Panc1 (cell line): Measurements from ENCODE around the gene LMTK2. TPM values are rescaled to one million over a fixed set of nuclear protein-coding genes. Genes with fewer than 3 reads are reported as not detected.

Experiments
- ATAC-seq: fragments of 200-7000 bp; cut with Tn5 transposase; 2 replicates; pipeline ENCODE4 v1.9.1; 2020; ENCODE audit warnings: mild to moderate bottlenecking, moderate library complexity
- BruUV-seq: library from RNA; stranded (reverse); fragments of 400-500 nt; replicated peaks from 2 replicates; lab custom pipeline; 2021; lab: Mats Ljungman, UMichigan
- CTCF ChIA-PET: fragments of 300-600 bp; sonication (Branson Sonifier 250); formaldehyde crosslinking; loops from one replicate; lab custom pipeline; 2022; ENCODE audit warnings: antibody characterized with exemption; lab: Charles Lee
- POLR2A ChIA-PET: fragments of 300-600 bp; sonication (Branson Sonifier 250); formaldehyde crosslinking; loops from one replicate; lab custom pipeline; 2022; ENCODE audit warnings: antibody characterized with exemption; lab: Charles Lee
- DNase-seq: peaks from one replicate; pipeline ENCODE4 v3.0.0-alpha.2; 2010; ENCODE audit warnings: low read depth, low spot score
- H3K27ac ChIP-seq: 2 replicates; pipeline ENCODE4 v1.5.1; 2011; ENCODE audit warnings: mild to moderate bottlenecking, low read length, inconsistent platforms
- H3K27me3 ChIP-seq: fragments of 200-500 bp; sonication (Bioruptor generic); 2 replicates; pipeline ENCODE4 v1.6.0; 2014; ENCODE audit warnings: low read length, inconsistent platforms; ENCODE audit not compliant: control insufficient read depth, insufficient read depth
- H3K36me3 ChIP-seq: fragments of 200-500 bp; sonication (Bioruptor generic); 2 replicates; pipeline ENCODE4 v1.5.1; 2014; ENCODE audit warnings: inconsistent platforms, mild to moderate bottlenecking, low read length, moderate library complexity; ENCODE audit not compliant: control insufficient read depth, insufficient read depth
- H3K4me1 ChIP-seq: 2 replicates; pipeline ENCODE4 v1.5.1; 2011; ENCODE audit warnings: inconsistent platforms, mild to moderate bottlenecking, low read length, moderate library complexity; ENCODE audit not compliant: control insufficient read depth, insufficient read depth
- H3K4me3 ChIP-seq, 2 experiments: 2 replicates each; pipeline ENCODE4 v1.5.1; 2011 to 2012; ENCODE audit warnings: low read depth in 2 of 2, low read length in 2 of 2, mild to moderate bottlenecking in 2 of 2, inconsistent platforms in 1 of 2, moderate library complexity in 1 of 2
- H3K9me3 ChIP-seq: fragments of 200-500 bp; sonication (Bioruptor generic); 2 replicates; pipeline ENCODE4 v1.5.1; 2014; ENCODE audit warnings: low read depth, mild to moderate bottlenecking, inconsistent platforms, low read length, moderate library complexity; ENCODE audit not compliant: control insufficient read depth, insufficient read depth
- CTCF ChIP-seq: fragments of 450-650 bp; IDR thresholded peaks from 2 replicates; pipeline ENCODE4 v1.5.1; 2017; ENCODE audit warnings: mild to moderate bottlenecking
- REST ChIP-seq, 2 experiments: IDR thresholded peaks; 2 replicates each; pipeline ENCODE4 v1.6.1; 2011 to 2012; ENCODE audit warnings: low read depth in 2 of 2, control low read depth in 1 of 2, low read length in 1 of 2, mild to moderate bottlenecking in 1 of 2, moderate library complexity in 1 of 2; ENCODE audit not compliant: insufficient read depth in 1 of 2
- SIN3A ChIP-seq: IDR thresholded peaks from 2 replicates; pipeline ENCODE4 v1.6.1; 2012; ENCODE audit warnings: low read depth, mild to moderate bottlenecking, low read length, moderate library complexity, borderline replicate concordance; ENCODE audit not compliant: insufficient read depth
- TCF7L2 ChIP-seq: IDR thresholded peaks from 2 replicates; pipeline ENCODE4 v1.6.1; 2011; ENCODE audit warnings: mild to moderate bottlenecking, low read depth, low read length, inconsistent platforms
- in situ Hi-C: cut with HindIII; loops from 2 replicates; pipeline ENCODE4 v1.10.0; 2016; ENCODE audit warnings: low sequenced_read_pairs, low pct_unique_long_range_greater_than_20kb
- intact Hi-C: fragments of 100-400 bp; cut with micrococcal nuclease; formaldehyde crosslinking; loops from one replicate; pipeline ENCODE4 v1.10.0; 2022; ENCODE audit not compliant: unreplicated experiment
- total RNA-seq: library from RNA; stranded (reverse); gene quantifications from one replicate; pipeline ENCODE4 v1.2.1, GENCODE V29; 2021; ENCODE audit not compliant: unreplicated experiment

The LMTK2 gene
- total RNA-seq, 1 experiment from 2014 or later: 25.4 TPM

GRCh38 chr7:98156700-98157099 is 50.0 kb downstream of the LMTK2 start:
- intact Hi-C loops: no loop called here
- ChIA-PET CTCF (no interaction called here), POLR2A (no interaction called here)
- no TSS peak for BruUV-seq
- in situ Hi-C loops: no loop called here
- ATAC-seq (no peak), DNase-seq (no peak)
- Histone ChIP-seq H3K27me3 (no peaks in the 10 kb centered on the region), H3K27ac (no peak overlapping the region), H3K4me1 (no peaks in the 10 kb centered on the region), H3K4me3 (no peak overlapping the region), H3K9me3 (no peaks in the 10 kb centered on the region), H3K36me3 (peaks cover 7% of the 10 kb centered on the region; the same call in 1 of the 2 replicates)
- TF ChIP-seq TCF7L2: no peak

GRCh38 chr7:98157761-98158160 is 51.1 kb downstream of the LMTK2 start:
- ATAC-seq (no peak), DNase-seq (no peak)
- Histone ChIP-seq H3K9me3 (no peaks in the 10 kb centered on the region), H3K4me1 (no peaks in the 10 kb centered on the region), H3K27me3 (no peaks in the 10 kb centered on the region), H3K27ac (no peak overlapping the region), H3K36me3 (peaks cover 7% of the 10 kb centered on the region; the same call in 1 of the 2 replicates), H3K4me3 (no peak overlapping the region)
- BruUV-seq: no TSS peak
- no peak for TF ChIP-seq CTCF
- POLR2A ChIA-PET: no interaction called here
- intact Hi-C loops: no loop called here
- CTCF ChIA-PET: no interaction called here
- in situ Hi-C loops: no loop called here

GRCh38 chr7:98162758-98163157 is 56.1 kb downstream of the LMTK2 start:
- in situ Hi-C loops (no loop called here), intact Hi-C loops (no loop called here)
- ATAC-seq (no peak), DNase-seq (no peak)
- Histone ChIP-seq H3K27me3 (no peaks in the 10 kb centered on the region), H3K9me3 (no peaks in the 10 kb centered on the region), H3K4me3 (no peak overlapping the region), H3K36me3 (peaks cover 4% of the 10 kb centered on the region; the same call in 1 of the 2 replicates), H3K27ac (no peak overlapping the region), H3K4me1 (peaks cover 4% of the 10 kb centered on the region)
- no peak for TF ChIP-seq SIN3A
- TF ChIP-seq REST (IDR thresholded peaks at IDR 0.05; ENCODE audit: insufficient read depth in 1 of 2, low read depth in 2 of 2, low read length in 1 of 2): no peak
- CTCF ChIA-PET: interaction anchor here (2.0 kb wide), 1 partner anchor 141 kb away, joined by 4 read pairs; no protein-coding TSS in a partner anchor
- no TSS peak for BruUV-seq
- POLR2A ChIA-PET: interaction anchor here (0.6 kb wide), 1 partner anchor 124 kb away, joined by 3 read pairs; no protein-coding TSS in a partner anchor
